IMR-90 (cell line): Measurements from ENCODE around the gene SLC17A3.

Source experiments
- CEBPB ChIP-seq: IDR thresholded peaks from 2 replicates; pipeline ENCODE4 v1.6.1; 2012; ENCODE audit warnings: low read depth, low read length, improper control_type of control experiment
- CHD1 ChIP-seq: IDR thresholded peaks from 2 replicates; pipeline ENCODE4 v1.6.1; 2012; ENCODE audit warnings: low read depth, low read length, improper control_type of control experiment
- MAZ ChIP-seq: IDR thresholded peaks from 2 replicates; pipeline ENCODE4 v1.6.1; 2012; ENCODE audit warnings: low read depth, mild to moderate bottlenecking, low read length, improper control_type of control experiment, moderate library complexity, borderline replicate concordance
- MXI1 ChIP-seq: IDR thresholded peaks from 2 replicates; pipeline ENCODE4 v1.6.1; 2012; ENCODE audit warnings: low read depth, mild to moderate bottlenecking, low read length, moderate library complexity, borderline replicate concordance
- POLR2A ChIP-seq: IDR thresholded peaks from 2 replicates; pipeline ENCODE4 v1.6.1; 2012; ENCODE audit warnings: mild to moderate bottlenecking, low read depth, low read length
- RAD21 ChIP-seq: IDR thresholded peaks from 2 replicates; pipeline ENCODE4 v1.6.1; 2012; ENCODE audit warnings: low read length, improper control_type of control experiment
- RCOR1 ChIP-seq: IDR thresholded peaks from 2 replicates; pipeline ENCODE4 v1.6.1; 2012; ENCODE audit warnings: mild to moderate bottlenecking, low read length, improper control_type of control experiment; ENCODE audit not compliant: insufficient replicate concordance
- SMC3 ChIP-seq: fragments of 150-350 bp; IDR thresholded peaks from 2 replicates; pipeline ENCODE4 v1.6.1; 2016; ENCODE audit warnings: low read depth, mild to moderate bottlenecking, antibody characterized with exemption, low read length, moderate library complexity
- TF ChIP-seq, protein P1 (sequence below): conservative IDR thresholded peaks from 2 replicates; pipeline ENCODE4 v1.5.1; 2012; ENCODE audit warnings: mild to moderate bottlenecking, low read depth, low read length, improper control_type of control experiment
- TF ChIP-seq, protein P2 (sequence below): fragments of 150-350 bp; IDR thresholded peaks from 2 replicates; pipeline ENCODE4 v1.6.1; 2017; ENCODE audit warnings: mild to moderate bottlenecking, antibody characterized with exemption, low read length, low read depth

- TF ChIP-seq, protein P1, sequence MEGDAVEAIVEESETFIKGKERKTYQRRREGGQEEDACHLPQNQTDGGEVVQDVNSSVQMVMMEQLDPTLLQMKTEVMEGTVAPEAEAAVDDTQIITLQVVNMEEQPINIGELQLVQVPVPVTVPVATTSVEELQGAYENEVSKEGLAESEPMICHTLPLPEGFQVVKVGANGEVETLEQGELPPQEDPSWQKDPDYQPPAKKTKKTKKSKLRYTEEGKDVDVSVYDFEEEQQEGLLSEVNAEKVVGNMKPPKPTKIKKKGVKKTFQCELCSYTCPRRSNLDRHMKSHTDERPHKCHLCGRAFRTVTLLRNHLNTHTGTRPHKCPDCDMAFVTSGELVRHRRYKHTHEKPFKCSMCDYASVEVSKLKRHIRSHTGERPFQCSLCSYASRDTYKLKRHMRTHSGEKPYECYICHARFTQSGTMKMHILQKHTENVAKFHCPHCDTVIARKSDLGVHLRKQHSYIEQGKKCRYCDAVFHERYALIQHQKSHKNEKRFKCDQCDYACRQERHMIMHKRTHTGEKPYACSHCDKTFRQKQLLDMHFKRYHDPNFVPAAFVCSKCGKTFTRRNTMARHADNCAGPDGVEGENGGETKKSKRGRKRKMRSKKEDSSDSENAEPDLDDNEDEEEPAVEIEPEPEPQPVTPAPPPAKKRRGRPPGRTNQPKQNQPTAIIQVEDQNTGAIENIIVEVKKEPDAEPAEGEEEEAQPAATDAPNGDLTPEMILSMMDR = no peak
- no peak for TF ChIP-seq POLR2A
- TF ChIP-seq MXI1 = no peak
- TF ChIP-seq CHD1 = no peak
- TF ChIP-seq RAD21 = no peak
- no peak for TF ChIP-seq MAZ
- TF ChIP-seq, protein P2, sequence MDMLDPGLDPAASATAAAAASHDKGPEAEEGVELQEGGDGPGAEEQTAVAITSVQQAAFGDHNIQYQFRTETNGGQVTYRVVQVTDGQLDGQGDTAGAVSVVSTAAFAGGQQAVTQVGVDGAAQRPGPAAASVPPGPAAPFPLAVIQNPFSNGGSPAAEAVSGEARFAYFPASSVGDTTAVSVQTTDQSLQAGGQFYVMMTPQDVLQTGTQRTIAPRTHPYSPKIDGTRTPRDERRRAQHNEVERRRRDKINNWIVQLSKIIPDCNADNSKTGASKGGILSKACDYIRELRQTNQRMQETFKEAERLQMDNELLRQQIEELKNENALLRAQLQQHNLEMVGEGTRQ = no peak
- no peak for TF ChIP-seq CEBPB
- no peak for TF ChIP-seq RCOR1
- TF ChIP-seq SMC3 = no peak
Observed at GRCh38 chr6:25899123-25899522, 25.1 kb upstream of the SLC17A3 start.
